ENCODE measurements around the gene HNF1B. TPM values are rescaled to one million over a fixed set of nuclear protein-coding genes. Genes with fewer than 3 reads are reported as not detected.

Gene HNF1B
- total and polyA plus RNA-seq, 12 donors = 0.03 to 0.11 (median 0.08) TPM; not detected in 9

DNA sequence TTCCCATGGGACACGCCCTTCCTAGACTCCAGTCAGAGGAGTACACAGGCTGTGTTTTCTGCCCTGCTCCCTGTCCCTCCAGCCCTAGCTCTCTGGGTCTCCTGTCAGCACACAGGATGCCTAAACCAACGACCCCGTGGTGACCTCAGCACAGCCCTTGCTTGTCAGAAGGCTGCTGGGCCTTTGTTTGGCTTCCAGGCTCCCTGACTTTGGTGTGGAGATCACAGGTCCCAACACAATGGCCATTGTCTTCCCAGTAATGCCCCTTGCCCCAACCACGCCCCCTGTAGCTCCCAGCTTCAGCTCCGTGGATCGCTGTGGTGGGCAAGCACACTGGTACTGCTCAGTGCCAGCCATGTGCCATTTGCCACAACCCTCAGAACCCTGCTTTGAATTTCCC, 15.0 kb downstream of the HNF1B start:
- WGBS, 4 donors = 63 to 85% (median 70%) methylated on average over 4 to 6 of the region's 6 CpGs
- no peak for DNase-seq
- intact Hi-C loops (cut with DNase I) = no loop called here

GRCh38 chr17:37726891-37727675, 17.8 kb downstream of the HNF1B start:
- Histone ChIP-seq H3K36me3 (replicated peaks in 1 of 2) (no peaks in the 10 kb centered on the region), H3K4me3 (no peak overlapping the region), H3K9me3 (replicated peaks in 1 of 3) (no peaks in the 10 kb centered on the region), H3K27ac (no peak overlapping the region), H3K4me1 (replicated peaks in 1 of 2) (no peaks in the 10 kb centered on the region), H3K27me3 (no peaks in the 10 kb centered on the region)
- no peak for DNase-seq
- TF ChIP-seq CTCF (IDR thresholded peaks at IDR 0.05) (no peak), POLR2A (IDR thresholded peaks at IDR 0.05) (no peak)
- 65 to 79% (median 74%) methylated on average over 11 to 12 of the region's 12 CpGs for WGBS, 4 donors
- intact Hi-C loops (cut with DNase I) = no loop called here

More for the DNA sequence above, 15.0 kb downstream of the HNF1B start:
- TF ChIP-seq POLR2A (IDR thresholded peaks at IDR 0.05) (no peak), CTCF (IDR thresholded peaks at IDR 0.05) (no peak)
- no peaks in the 10 kb centered on the region for H3K4me1 ChIP-seq (replicated peaks in 1 of 2)
- no peak overlapping the region for H3K27ac ChIP-seq
- no peaks in the 10 kb centered on the region for H3K27me3 ChIP-seq
- H3K9me3 ChIP-seq (replicated peaks in 1 of 3) = no peaks in the 10 kb centered on the region
- H3K4me3 ChIP-seq = no peak overlapping the region
- no peaks in the 10 kb centered on the region for H3K36me3 ChIP-seq (replicated peaks in 1 of 2)

GRCh38 chr17:37726248-37726647, 18.6 kb downstream of the HNF1B start:
- TF ChIP-seq CTCF (IDR thresholded peaks at IDR 0.05) (no peak), POLR2A (IDR thresholded peaks at IDR 0.05) (no peak)

DNA sequence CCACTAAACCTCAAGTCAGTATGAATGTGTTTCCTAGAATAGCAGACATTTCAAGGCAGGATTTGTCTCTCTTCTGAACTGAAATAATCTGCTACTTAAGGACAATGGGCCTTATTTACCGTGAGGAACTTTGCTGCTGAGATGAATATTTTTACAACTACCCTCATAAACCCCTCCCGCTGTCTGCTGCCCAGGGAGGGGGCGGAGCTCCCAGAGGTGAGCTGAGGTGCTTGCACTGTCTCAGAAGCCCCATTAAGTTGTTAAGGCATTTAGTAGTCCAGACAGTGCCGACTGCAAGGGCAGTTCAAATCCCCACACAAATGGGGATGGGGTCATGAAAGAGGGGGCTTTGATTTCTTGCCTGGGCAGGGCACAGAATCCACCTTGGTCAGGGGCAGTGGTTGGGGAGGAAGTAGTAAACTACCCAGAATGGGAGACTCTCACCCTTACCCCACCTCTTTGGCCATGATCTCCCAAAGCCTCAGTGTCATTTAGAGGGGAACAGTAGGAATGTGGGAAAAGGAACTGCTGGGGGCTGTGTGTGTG, 19.2 kb downstream of the HNF1B start:
- intact Hi-C loops (cut with DNase I) = no loop called here
- no peak overlapping the region for H3K27ac ChIP-seq
- H3K4me3 ChIP-seq = no peak overlapping the region
- no peaks in the 10 kb centered on the region for H3K9me3 ChIP-seq (replicated peaks in 1 of 3)
- H3K4me1 ChIP-seq (replicated peaks in 1 of 2) = no peaks in the 10 kb centered on the region
- no peak for DNase-seq
- WGBS, 4 donors = 73 to 78% (median 75%) methylated on average over 4 of the region's 4 CpGs
- no peak for TF ChIP-seq CTCF (IDR thresholded peaks at IDR 0.05)
- no peak for TF ChIP-seq POLR2A (IDR thresholded peaks at IDR 0.05)
- H3K27me3 ChIP-seq = no peaks in the 10 kb centered on the region
- H3K36me3 ChIP-seq (replicated peaks in 1 of 2) = no peaks in the 10 kb centered on the region

More at GRCh38 chr17:37726248-37726647, 18.6 kb downstream of the HNF1B start:
- Histone ChIP-seq H3K4me1 (replicated peaks in 1 of 2) (no peaks in the 10 kb centered on the region), H3K27me3 (no peaks in the 10 kb centered on the region), H3K27ac (no peak overlapping the region), H3K9me3 (replicated peaks in 1 of 3) (no peaks in the 10 kb centered on the region), H3K36me3 (replicated peaks in 1 of 2) (no peaks in the 10 kb centered on the region), H3K4me3 (no peak overlapping the region)
- WGBS, 4 donors = 79 to 82% (median 82%) methylated on average over 3 of the region's 3 CpGs
- intact Hi-C loops (cut with DNase I) = no loop called here
- DNase-seq = no peak
